ENCODE results near the gene SCEL. TPM values are rescaled to one million over a fixed set of nuclear protein-coding genes. Genes with fewer than 3 reads are reported as not detected.

Gene SCEL
- total and polyA plus RNA-seq, 2 of the 4 experiments (the other 2 are of a cell fraction): not detected

DNA sequence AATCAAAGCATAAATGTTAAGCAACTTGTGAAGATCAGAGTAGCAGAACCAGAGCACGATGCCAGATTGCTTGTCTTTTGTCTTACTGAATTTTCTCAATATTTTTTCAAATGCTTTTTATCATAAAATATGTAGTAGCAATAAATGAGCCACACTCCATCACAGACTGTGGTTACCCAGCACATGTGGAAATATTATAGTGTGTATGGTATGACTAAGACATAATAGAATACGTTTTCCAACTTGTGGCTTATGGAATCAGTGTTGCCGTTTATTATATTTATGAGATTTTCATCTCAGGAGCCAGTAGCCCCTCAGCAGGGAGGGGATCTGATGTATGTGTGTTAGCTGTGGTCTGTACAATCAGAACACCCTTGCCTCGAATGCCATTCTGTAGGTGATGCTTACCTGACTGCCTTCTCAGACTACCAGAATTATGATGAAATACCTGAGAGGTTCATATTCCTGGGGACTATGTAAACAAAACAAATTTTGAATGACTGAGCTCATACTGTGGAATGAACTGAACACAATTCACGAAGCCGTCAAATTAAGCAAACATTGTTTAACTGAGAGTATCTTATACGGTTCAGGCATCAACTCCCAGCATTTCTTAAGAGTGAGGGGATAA lies 1.9 kb downstream of the SCEL start:
- H3K4me3 ChIP-seq (ENCODE audit: insufficient read depth, low read depth, low read length): no peak overlapping the region
- H2AFZ ChIP-seq (replicated peaks; ENCODE audit: low read length, poor library complexity): no peak overlapping the region
- H2BK5ac ChIP-seq (ENCODE audit: low read depth, low read length, poor library complexity, severe bottlenecking): no peak overlapping the region
- no peak for ATAC-seq (ENCODE audit: low read depth)
- H2BK120ac ChIP-seq (ENCODE audit: low read depth, low read length): no peak overlapping the region
- no peaks in the 10 kb centered on the region for H3K9me1 ChIP-seq (ENCODE audit: insufficient read depth, low read length)
- H3K56ac ChIP-seq (ENCODE audit: extremely low read depth, insufficient read depth, low read length): no peak overlapping the region
- dilution Hi-C loops (cut with HindIII; ENCODE audit: low sequenced_read_pairs, unreplicated experiment) (no loop called here), in situ Hi-C loops (cut with MboI; ENCODE audit: low sequenced_read_pairs) (no loop called here), intact Hi-C loops (cut with micrococcal nuclease) (no loop called here)
- H2BK15ac ChIP-seq (ENCODE audit: low read depth, low read length): no peak overlapping the region
- H3K14ac ChIP-seq (replicated peaks; ENCODE audit: low read depth, low read length): no peak overlapping the region
- H3K9me3 ChIP-seq (ENCODE audit: control insufficient read depth, insufficient read depth, low read length): no peaks in the 10 kb centered on the region
- no peak overlapping the region for H3K4ac ChIP-seq (ENCODE audit: low read depth, low read length)
- ChIA-PET POLR2A (ENCODE audit: unreplicated experiment) (no interaction called here), CTCF (no interaction called here)
- H4K5ac ChIP-seq (ENCODE audit: low read depth, low read length): no peak overlapping the region
- no peaks in the 10 kb centered on the region for H3K36me3 ChIP-seq (ENCODE audit: control insufficient read depth, insufficient read depth, low read length)
- H3K9ac ChIP-seq (ENCODE audit: low read depth, low read length): no peak overlapping the region
- DNase-seq: no peak
- no peaks in the 10 kb centered on the region for H3K4me1 ChIP-seq (ENCODE audit: control insufficient read depth, insufficient read depth, low read length)
- no peak overlapping the region for H2AK5ac ChIP-seq (ENCODE audit: low read depth, low read length)
- H4K20me1 ChIP-seq (ENCODE audit: insufficient read depth, low read length): no peaks in the 10 kb centered on the region
- no peaks in the 10 kb centered on the region for H3K27me3 ChIP-seq (ENCODE audit: control insufficient read depth, insufficient read depth, low read length)
- TF ChIP-seq MXI1 (IDR thresholded peaks at IDR 0.05; ENCODE audit: borderline replicate concordance, low read depth, low read length): no peak
- TF ChIP-seq MAFK (IDR thresholded peaks at IDR 0.05; ENCODE audit: low read depth, low read length): no peak
- TF ChIP-seq, protein P1, sequence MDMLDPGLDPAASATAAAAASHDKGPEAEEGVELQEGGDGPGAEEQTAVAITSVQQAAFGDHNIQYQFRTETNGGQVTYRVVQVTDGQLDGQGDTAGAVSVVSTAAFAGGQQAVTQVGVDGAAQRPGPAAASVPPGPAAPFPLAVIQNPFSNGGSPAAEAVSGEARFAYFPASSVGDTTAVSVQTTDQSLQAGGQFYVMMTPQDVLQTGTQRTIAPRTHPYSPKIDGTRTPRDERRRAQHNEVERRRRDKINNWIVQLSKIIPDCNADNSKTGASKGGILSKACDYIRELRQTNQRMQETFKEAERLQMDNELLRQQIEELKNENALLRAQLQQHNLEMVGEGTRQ (IDR thresholded peaks at IDR 0.05; ENCODE audit: low read depth, low read length): no peak
- TF ChIP-seq SMC3 (IDR thresholded peaks at IDR 0.05; ENCODE audit: low read depth, low read length): no peak
- TF ChIP-seq RAD21 (IDR thresholded peaks at IDR 0.05; ENCODE audit: low read length): no peak
- no peak for TF ChIP-seq FOS (IDR thresholded peaks at IDR 0.05; ENCODE audit: low read depth, low read length)
- no peak for TF ChIP-seq RCOR1 (IDR thresholded peaks at IDR 0.05; ENCODE audit: insufficient replicate concordance, low read length)
- TF ChIP-seq, protein P2, sequence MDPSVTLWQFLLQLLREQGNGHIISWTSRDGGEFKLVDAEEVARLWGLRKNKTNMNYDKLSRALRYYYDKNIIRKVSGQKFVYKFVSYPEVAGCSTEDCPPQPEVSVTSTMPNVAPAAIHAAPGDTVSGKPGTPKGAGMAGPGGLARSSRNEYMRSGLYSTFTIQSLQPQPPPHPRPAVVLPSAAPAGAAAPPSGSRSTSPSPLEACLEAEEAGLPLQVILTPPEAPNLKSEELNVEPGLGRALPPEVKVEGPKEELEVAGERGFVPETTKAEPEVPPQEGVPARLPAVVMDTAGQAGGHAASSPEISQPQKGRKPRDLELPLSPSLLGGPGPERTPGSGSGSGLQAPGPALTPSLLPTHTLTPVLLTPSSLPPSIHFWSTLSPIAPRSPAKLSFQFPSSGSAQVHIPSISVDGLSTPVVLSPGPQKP (IDR thresholded peaks at IDR 0.05; ENCODE audit: borderline replicate concordance, low read depth, low read length): no peak
- no peak for TF ChIP-seq CEBPB (IDR thresholded peaks at IDR 0.05; ENCODE audit: low read depth, low read length)
- no peak for TF ChIP-seq RFX5 (IDR thresholded peaks at IDR 0.05; ENCODE audit: low read depth, low read length)
- TF ChIP-seq MAZ (IDR thresholded peaks at IDR 0.05; ENCODE audit: borderline replicate concordance, low read depth, low read length): no peak
- TF ChIP-seq CHD1 (IDR thresholded peaks at IDR 0.05; ENCODE audit: low read depth, low read length): no peak
- no peaks in the 10 kb centered on the region for H3K79me1 ChIP-seq (ENCODE audit: low read depth in 1 of 2, low read length in 2 of 2)
- H3K18ac ChIP-seq (ENCODE audit: low read depth, low read length): no peak overlapping the region
- no CpG with 5 or more reads among the region's 7 CpGs for WGBS, 2 experiments (ENCODE audit: extremely low coverage in 2 of 2, insufficient read length in 1 of 2)
- no peak overlapping the region for H4K91ac ChIP-seq (ENCODE audit: insufficient read depth, low read depth, low read length)
- H4K8ac ChIP-seq (ENCODE audit: low read depth in 2 of 2, low read length in 2 of 2): no peak overlapping the region
- no peak overlapping the region for H3K23ac ChIP-seq (ENCODE audit: low read depth, low read length)
- no peak overlapping the region for H3K27ac ChIP-seq (ENCODE audit: insufficient read depth, low read length)
- no peak overlapping the region for H2BK20ac ChIP-seq (ENCODE audit: low read depth, low read length)
- no peak overlapping the region for H3K4me2 ChIP-seq (ENCODE audit: low read depth, low read length)
- no peak overlapping the region for H2AK9ac ChIP-seq (replicated peaks; ENCODE audit: low read depth, low read length, poor library complexity)
- no TSS peak for BruUV-seq (replicated peaks)

Measured in IMR-90 (cell line).